SIG-M5 (cell line): ENCODE data around the gene ANO8.
"Not testable (repeated sequence)": the region's sequence is repeated elsewhere in the genome, so short reads cannot be mapped to it uniquely, and the experiment has no call there.

ENCODE experiments used
- DNase-seq: peaks from one replicate; lab custom pipeline; 2025; lab: John Stamatoyannopoulos, UW

ANO8 gene

DNA sequence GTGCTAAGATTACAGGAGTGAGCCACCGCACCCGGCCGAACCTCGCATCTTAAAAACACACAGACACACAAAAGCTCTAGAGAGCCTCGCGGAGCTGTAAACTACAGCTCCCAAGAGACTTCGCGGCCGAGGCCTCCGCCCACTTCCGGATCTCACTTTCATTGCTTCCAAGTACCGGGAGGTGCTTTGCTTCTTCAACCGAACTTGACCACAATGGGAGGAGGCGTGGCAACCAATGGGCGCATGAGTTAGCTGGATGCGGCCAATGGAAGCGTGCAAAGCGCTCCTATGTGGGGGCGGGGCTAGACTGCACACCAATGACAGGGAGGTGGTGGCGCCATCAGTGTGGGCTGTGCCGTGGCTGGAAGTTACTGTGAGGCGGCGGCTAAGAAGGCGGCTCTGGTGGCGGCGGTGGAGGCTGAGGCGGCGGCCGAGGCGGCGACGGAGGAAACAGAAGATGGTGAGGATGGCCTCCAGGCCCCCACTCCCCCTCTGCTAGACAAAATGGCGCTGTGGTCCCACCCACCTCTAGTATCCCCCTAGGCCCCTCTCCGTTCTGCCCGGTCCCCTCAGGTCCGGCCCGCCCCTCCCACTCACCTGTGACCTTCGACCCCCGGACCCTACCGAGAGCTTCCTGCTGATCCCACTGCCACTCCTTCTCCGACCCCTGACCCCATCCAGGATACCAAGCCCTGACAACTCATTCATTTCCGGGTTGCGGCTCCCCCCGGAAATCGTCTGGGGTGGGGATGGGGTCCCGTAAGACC lies 25.3 kb downstream of the ANO8 start, which contains the start of gene DDA1:
TSS of gene DDA1 (plus strand) at position 366 of the 767 bp plus-strand sequence. CDS start at position 458, 92 bp downstream.
- DNase-seq, result peak; percentile 98

- no peak for DNase-seq
Observed at GRCh38 chr19:17307876-17308377, 26.7 kb downstream of the ANO8 start.

GRCh38 chr19:17306285-17306714 lies 28.4 kb downstream of the ANO8 start:
- no peak for DNase-seq

DNA sequence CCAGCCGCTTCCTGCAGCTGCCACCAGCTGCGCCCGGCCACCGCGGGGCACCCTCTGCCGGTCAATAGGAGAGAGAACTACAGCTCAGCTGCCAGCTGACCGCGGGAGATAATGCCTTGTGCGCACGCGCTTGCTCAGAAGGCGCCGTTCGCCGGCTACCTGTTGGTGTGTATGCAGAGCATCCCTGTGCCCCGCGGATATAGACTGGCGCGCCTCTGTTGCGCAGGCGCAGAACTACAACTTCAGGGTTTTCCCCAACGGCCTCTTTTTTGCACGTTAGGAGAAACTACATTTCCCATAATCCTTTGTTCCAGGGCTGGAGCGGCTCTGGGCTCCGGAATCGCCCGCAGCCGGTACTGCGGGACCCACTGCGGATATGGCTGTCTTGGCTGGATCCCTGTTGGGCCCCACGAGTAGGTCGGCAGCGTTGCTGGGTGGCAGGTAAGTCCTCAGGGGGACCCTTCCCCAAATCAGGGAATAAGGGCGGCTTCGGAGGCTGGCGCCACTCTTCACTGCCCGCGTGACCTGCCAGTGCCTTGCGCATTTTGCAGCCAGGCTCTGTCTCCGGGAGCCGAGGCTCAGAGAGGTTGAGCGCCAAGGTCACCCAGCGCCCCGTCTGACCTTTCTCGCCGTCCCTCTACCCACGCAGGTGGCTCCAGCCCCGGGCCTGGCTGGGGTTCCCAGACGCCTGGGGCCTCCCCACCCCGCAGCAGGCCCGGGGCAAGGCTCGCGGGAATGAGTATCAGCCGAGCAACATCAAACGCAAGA lies 29.0 kb downstream of the ANO8 start, which contains the start of gene MRPL34:
TSS of gene MRPL34 (plus strand) at position 356 of the 768 bp plus-strand sequence. CDS start at position 377, 21 bp downstream.
- DNase-seq, result peak; percentile 97

DNA sequence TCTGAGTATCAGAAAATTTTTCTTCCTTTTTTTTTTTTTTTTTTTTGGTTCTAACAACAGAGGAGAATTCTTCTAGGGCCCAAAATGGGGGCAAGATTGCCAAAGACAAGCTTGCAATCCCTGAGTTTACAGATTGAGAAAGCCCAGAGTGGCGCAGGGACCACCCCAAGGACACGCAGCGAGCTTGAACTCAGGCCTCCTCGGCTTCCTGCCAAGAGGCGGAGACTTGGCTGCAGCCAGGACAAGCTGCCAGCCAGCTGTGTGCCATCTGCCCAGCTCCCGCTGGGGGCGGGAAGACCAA lies 29.5 kb downstream of the ANO8 start:
- no peak for DNase-seq

DNA sequence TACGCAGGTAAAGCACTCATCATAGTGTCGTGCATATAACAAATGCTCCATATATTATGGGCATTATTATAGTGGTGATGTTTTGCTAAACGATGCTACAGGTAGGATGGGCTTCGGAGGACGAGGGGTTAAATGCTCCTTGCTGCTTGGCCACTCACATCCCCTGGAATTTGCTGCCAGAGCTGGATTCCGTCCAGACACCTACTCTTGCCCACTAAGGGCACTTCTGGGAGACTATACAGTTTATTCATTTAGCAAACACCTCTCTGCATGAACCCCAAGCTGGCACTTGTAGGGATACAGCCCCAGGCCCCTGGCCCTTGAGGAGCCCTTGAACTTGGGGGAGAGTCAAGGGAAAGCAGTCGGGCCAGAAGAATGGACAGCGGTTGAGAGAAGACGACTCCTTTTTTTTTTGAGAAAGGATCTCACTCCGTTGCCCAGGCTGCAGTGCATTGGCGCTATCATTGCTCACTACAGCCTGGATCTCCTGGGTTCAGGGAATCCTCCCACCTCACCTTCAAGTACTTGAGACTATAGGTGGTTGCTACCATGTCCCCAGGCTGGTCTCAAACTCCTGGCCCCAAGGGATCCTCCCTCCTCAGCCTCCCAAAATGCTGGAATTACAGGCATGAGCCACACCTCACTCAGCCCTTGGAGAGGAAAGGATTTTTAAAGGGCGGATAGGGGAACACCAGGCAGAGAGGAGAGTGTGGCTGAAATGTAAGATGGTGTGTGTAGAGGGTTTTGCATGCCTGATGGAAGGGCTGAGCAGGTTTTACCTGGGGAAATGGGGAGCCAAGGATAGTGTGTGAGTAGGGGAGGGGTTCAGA lies 30.1 kb downstream of the ANO8 start:
- no peak for DNase-seq

DNA sequence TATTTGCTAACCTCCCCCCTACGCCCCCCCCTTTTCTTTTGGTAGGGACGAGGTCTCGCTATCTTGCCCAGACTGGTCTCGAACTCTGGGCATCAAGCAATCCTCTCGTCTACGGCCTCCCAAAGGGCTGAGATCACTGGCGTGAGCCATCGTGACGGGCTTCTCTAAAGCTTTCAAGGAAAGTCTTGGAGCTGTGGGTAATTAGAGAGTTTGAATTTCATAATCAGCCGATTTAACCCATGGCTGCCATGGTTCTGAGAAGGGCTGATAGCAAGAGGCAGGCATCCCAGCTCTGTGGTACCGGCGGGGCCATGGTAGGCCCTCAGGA lies 30.8 kb downstream of the ANO8 start:
- no peak for DNase-seq

GRCh38 chr19:17303167-17303939 lies 31.3 kb downstream of the ANO8 start, which contains the start of gene ABHD8:
Gene ABHD8, minus strand, starts transcription at chr19:17303425. Its CDS starts 1,809 bp downstream, at chr19:17301616.
- no peak for DNase-seq

- no peak for DNase-seq
Observed at GRCh38 chr19:17302391-17303166, 32.1 kb downstream of the ANO8 start.

- DNase-seq, result no peak
Observed at GRCh38 chr19:17300992-17301619, 33.5 kb downstream of the ANO8 start.

DNA sequence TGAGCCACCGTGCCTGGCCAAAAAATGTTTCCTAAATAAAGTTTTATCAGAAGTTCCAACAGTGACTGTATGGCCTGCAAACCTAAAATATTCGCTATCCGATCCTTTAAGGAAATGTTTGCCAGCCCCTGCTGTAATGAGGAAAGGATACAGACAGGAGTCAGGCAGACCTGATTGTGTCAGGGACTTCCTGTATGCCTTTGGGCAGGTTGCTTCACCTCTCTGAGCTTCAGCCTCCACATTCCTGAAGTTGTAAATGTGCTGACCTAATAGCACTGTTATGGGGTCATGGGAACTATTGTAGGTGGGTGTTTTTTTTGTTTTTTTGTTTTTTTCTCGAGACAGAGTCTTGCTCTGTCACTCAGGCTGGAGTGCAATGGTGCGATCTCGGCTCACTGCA lies 37.7 kb downstream of the ANO8 start:
- DNase-seq, result no peak

DNA sequence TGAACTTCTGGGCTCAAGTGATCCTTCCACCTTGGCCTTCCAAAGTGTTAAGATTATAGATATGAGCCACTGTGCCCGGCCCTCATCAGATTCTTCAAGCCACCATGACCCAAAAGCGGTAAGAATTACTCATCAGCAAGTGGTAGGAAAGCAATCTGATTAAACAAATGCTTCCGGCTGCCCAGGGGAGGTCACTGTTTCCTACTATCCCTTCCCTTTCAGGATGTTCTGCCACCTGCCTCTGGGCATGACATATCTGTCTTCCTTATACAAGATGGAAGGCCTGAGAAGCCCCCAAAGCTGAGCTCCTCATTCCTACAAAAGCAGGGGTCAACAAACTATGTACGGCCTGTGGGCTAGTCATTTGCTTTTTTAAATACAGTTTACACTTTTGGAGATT lies 38.4 kb downstream of the ANO8 start:
- DNase-seq, result no peak

GRCh38 chr19:17295551-17295950 lies 39.1 kb downstream of the ANO8 start:
- not testable (repeated sequence) for DNase-seq

- no peak for DNase-seq
Observed at GRCh38 chr19:17294051-17294891, 40.4 kb downstream of the ANO8 start.

DNA sequence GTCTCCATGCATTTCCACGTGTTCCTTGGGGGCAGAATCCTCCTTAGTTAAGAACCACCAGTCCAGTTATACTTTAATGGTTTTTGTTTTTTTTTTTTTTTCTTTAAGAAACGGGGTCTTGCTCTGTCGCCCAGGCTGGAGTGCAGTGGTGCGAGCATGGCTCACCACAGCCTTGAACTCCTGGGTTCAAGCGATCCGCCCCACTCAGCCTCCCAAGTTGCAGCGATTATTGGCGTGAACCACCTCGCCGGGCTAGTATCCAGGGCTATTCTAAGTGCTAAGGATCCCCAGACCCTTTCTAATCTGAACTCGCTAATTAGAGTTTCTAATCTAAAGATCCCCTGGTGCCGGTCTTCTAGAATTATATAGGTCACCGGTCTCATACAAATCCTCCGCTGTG lies 41.0 kb downstream of the ANO8 start:
- DNase-seq, result no peak

DNA sequence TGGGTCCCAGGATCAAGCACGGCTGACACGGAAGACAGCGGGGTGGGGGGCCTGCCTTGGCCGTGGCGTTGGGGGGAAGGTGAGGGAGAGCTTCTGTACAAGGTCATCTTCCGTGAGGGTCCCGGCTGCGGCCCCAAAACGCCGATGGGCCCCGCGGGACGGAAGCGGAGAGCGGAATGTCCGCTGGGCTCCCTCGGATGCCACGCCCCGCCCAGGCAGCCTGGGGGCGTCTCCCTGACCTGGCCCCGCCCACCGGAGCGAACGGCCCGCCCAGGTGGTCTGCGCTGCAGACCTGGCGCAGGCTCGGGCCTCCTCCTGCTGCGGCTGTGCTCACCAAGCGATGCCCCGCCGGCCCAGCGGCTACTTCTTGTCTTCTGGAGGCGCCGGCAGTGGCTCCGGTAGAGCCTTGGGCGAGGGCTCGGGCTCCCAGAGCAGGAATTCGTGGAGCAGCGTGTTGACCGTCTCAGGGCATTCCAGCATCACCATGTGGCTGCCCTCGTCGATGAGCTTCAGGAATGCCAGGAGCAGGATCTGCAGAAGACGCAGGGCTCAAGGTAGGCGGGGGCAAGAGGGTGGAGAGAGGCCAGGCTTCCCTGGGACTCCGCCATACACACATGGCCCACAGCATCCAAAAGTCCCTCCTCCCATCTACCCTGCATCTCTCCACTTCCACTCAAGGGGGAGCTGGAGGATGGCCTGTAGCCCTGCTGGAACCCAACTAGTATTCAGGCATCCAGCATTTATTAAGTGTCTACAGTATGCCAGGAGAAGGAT lies 42.2 kb downstream of the ANO8 start:
- no peak for DNase-seq

- no peak for DNase-seq
Observed at GRCh38 chr19:17289489-17289888, 45.2 kb downstream of the ANO8 start.

DNA sequence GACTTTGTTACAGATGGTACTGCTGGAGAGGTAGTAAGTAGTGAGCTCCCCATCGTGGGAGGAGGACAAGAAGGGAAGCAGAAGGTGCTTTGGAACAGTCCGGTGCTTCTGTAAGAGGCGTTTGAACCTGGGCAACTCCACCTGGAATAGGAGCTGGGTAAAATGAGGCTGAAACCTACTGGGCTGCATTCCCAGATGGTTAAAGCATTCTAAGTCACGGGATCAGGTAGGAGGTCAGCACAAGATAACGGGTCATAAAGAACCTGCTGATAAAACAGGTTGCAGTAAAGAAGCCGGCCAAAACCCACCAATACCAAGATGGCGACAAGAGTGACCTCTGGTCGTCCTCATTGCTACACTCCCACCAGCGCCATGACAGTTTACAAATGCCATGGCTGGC lies 47.9 kb downstream of the ANO8 start:
- no peak for DNase-seq
